ENCODE measurements around the gene TLL1. TPM values are rescaled to one million over a fixed set of nuclear protein-coding genes. Genes with fewer than 3 reads are reported as not detected.

TLL1 gene
- total RNA-seq: not detected in 2 replicates

- no peak for ATAC-seq (ENCODE audit: low read depth)
- intact Hi-C loops (cut with micrococcal nuclease): no loop called here
- ChIA-PET CTCF (no interaction called here), POLR2A (no interaction called here)
- no peak for DNase-seq
- H3K4me3 Mint-ChIP-seq: no peak within 1 kb of the TSS
- no peak for TF ChIP-seq CTCF (IDR thresholded peaks at IDR 0.05)
- H3K4me1 Mint-ChIP-seq: peaks cover 5% of the 10 kb centered on the region
- no peaks in the 10 kb centered on the region for H3K36me3 Mint-ChIP-seq (ENCODE audit: low read depth)
- H3K27ac Mint-ChIP-seq: no peak within 1 kb of the TSS
- H3K9me3 Mint-ChIP-seq: no peaks in the 10 kb centered on the region
- H3K27me3 Mint-ChIP-seq: peaks cover 39% of the 10 kb centered on the region
Observed at GRCh38 chr4:165872461-165873297, at the start of gene TLL1. TLL1 (plus strand) TSS chr4:165873237; CDS start chr4:165873905, 668 bp downstream.

DNA sequence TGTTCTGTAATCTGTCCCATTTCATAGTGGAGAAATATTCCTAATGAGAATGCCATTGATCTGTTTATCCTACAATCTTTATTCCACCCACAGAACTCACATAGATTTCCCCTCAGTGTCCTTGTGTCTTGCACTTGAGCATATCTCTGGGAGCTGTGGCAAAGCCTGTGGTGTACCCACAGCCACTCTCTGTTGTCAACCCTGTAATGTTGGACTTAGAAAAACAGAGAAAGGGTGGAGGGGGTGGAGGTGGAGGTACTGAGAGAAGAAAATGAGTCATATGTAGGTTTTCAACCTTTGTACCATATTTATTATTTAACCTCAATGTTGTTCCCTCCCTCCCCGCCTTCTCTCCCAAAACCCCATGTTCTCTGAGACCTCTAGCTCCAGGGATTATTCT is 46.9 kb upstream of the TLL1 start:
- no peaks in the 10 kb centered on the region for H3K27me3 Mint-ChIP-seq
- CTCF ChIA-PET: no interaction called here
- H3K27ac Mint-ChIP-seq: no peak overlapping the region
- no peaks in the 10 kb centered on the region for H3K4me1 Mint-ChIP-seq
- TF ChIP-seq CTCF (IDR thresholded peaks at IDR 0.05): no peak
- no peaks in the 10 kb centered on the region for H3K36me3 Mint-ChIP-seq (ENCODE audit: low read depth)
- no peak for DNase-seq
- H3K9me3 Mint-ChIP-seq: peaks cover 5% of the 10 kb centered on the region
- intact Hi-C loops (cut with micrococcal nuclease): no loop called here
- no peak overlapping the region for H3K4me3 Mint-ChIP-seq
- POLR2A ChIA-PET: no interaction called here
- no peak for ATAC-seq (ENCODE audit: low read depth)

GRCh38 chr4:165827018-165827417 is 46.0 kb upstream of the TLL1 start:
- TF ChIP-seq CTCF (IDR thresholded peaks at IDR 0.05): no peak
- Mint-ChIP-seq H3K4me1 (no peaks in the 10 kb centered on the region), H3K27ac (no peak overlapping the region), H3K9me3 (peaks cover 5% of the 10 kb centered on the region), H3K4me3 (no peak overlapping the region), H3K27me3 (no peaks in the 10 kb centered on the region), H3K36me3 (ENCODE audit: low read depth) (no peaks in the 10 kb centered on the region)
- ATAC-seq (ENCODE audit: low read depth): no peak
- intact Hi-C loops (cut with micrococcal nuclease): no loop called here
- DNase-seq: no peak
- CTCF ChIA-PET: no interaction called here
- POLR2A ChIA-PET: no interaction called here

DNA sequence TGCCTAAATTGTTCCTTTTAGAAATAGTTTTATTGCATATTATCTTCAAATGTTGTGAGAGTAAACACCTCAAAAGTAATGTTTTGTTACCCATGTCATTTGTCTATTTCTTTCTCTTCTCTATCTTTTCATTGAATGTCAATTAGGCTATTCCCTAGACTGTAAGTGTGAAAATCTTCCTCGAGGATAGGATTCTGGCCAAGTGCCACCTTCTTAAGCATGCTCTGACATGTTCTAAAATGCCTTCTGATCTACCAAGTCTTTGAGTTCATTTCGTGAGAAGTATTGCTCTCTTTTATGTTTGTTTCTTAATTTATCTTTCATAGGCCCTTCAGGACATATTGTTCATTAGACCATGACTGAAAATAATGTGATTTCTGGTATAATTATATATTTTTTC is 44.1 kb upstream of the TLL1 start:
- Mint-ChIP-seq H3K4me1 (no peaks in the 10 kb centered on the region), H3K27ac (no peak overlapping the region), H3K9me3 (peaks cover 5% of the 10 kb centered on the region), H3K36me3 (ENCODE audit: low read depth) (no peaks in the 10 kb centered on the region), H3K4me3 (no peak overlapping the region), H3K27me3 (no peaks in the 10 kb centered on the region)
- intact Hi-C loops (cut with micrococcal nuclease): no loop called here
- TF ChIP-seq CTCF (IDR thresholded peaks at IDR 0.05): no peak
- CTCF ChIA-PET: no interaction called here
- POLR2A ChIA-PET: no interaction called here
- ATAC-seq (ENCODE audit: low read depth) (no peak), DNase-seq (no peak)

DNA sequence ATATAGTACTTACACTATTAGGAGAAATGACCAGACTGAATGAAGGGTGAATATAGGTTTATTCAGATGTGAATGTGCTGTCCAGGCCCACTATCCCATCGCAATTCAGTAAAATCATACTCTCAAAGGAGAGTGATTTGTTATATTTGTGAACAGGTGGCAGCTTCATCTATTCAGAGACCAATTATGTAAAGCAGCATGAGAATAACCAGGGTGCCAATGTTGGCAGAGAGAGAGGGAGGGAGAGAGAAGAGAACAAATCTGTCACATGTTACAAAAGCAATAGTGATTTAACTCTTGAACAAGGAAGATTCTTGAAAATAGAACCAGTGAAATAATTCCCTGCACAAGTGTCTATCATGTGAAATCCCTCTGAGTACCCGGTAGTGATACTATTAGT is 38.9 kb upstream of the TLL1 start:
- Mint-ChIP-seq H3K4me3 (no peak overlapping the region), H3K27me3 (no peaks in the 10 kb centered on the region), H3K36me3 (ENCODE audit: low read depth) (no peaks in the 10 kb centered on the region), H3K9me3 (no peaks in the 10 kb centered on the region), H3K4me1 (no peaks in the 10 kb centered on the region), H3K27ac (no peak overlapping the region)
- ChIA-PET CTCF (no interaction called here), POLR2A (no interaction called here)
- intact Hi-C loops (cut with micrococcal nuclease): no loop called here
- TF ChIP-seq CTCF (IDR thresholded peaks at IDR 0.05): no peak
- DNase-seq: no peak
- no peak for ATAC-seq (ENCODE audit: low read depth)

All from activated B cell treated with CpG ODN at 0.5 μM for 24 hours (primary cell).